Sigmoid colon (tissue), 7 donors: Measurements from ENCODE around the gene SMYD3. TPM values are rescaled to one million over a fixed set of nuclear protein-coding genes. Genes with fewer than 3 reads are reported as not detected.

ENCODE experiments used
- DNase-seq: peaks from one replicate; pipeline ENCODE4 v3.0.0-alpha.2; 2019
- H3K27ac ChIP-seq, 4 donors: fragments of 200-600 bp; sonication (generic); one replicate each; pipeline ENCODE4 v1.5.1; 2016 to 2019; ENCODE audit warnings: mild to moderate bottlenecking in 1 of 4
- H3K27me3 ChIP-seq, 3 donors: fragments of 200-600 bp; sonication (generic); one replicate each; pipeline ENCODE4 v1.5.1; 2019; ENCODE audit warnings: mild to moderate bottlenecking in 1 of 3
- H3K36me3 ChIP-seq, 4 donors: fragments of 200-600 bp; sonication (generic); one replicate each; pipeline ENCODE4 v1.5.1; 2016 to 2019
- H3K4me1 ChIP-seq, 4 donors: fragments of 200-600 bp; sonication (generic); one replicate each; pipeline ENCODE4 v1.5.1; 2017 to 2019
- H3K4me3 ChIP-seq, 4 donors: fragments of 200-600 bp; sonication (generic); one replicate each; pipeline ENCODE4 v1.5.1; 2017 to 2019; ENCODE audit warnings: mild to moderate bottlenecking in 2 of 4, moderate library complexity in 1 of 4
- H3K9me3 ChIP-seq, 4 donors: fragments of 200-600 bp in 3 of 4; sonication (generic) in 3 of 4; one replicate each; pipeline versions ENCODE4 v1.5.1 to v1.6.1; 2013 to 2019
- EP300 ChIP-seq, 4 donors: sonication (generic); formaldehyde crosslinking; IDR thresholded peaks; one replicate each; pipeline ENCODE4 v1.6.1; 2017; ENCODE audit warnings: antibody characterized with exemption in 4 of 4
- POLR2A ChIP-seq, 2 donors: fragments of 450-650 bp; IDR thresholded peaks; one replicate each; pipeline ENCODE4 v1.6.1; 2016; ENCODE audit warnings: antibody characterized with exemption in 2 of 2, mild to moderate bottlenecking in 2 of 2, moderate library complexity in 2 of 2
- POLR2AphosphoS5 ChIP-seq, 4 donors: sonication (generic); formaldehyde crosslinking; IDR thresholded peaks; one replicate each; pipeline ENCODE4 v1.6.1; 2017; ENCODE audit warnings: antibody characterized with exemption in 4 of 4
- WGBS, 2 donors: extraction: QIAGEN DNeasy Blood & Tissue Kit; methylation state at CpG; one replicate each; pipeline ENCODE4 v1.1.7; 2013; 5-methylcytosine and 5-hydroxymethylcytosine counted together
- intact Hi-C: fragments of 100-400 bp; cut with DNase I; formaldehyde crosslinking; loops from one replicate; pipeline ENCODE4 v1.15.1; 2023
- polyA plus RNA-seq, 3 donors: library from polyadenylated mRNA; stranded (reverse); fragments of 200-250 nt; gene quantifications; one replicate each; pipeline ENCODE4 v1.2.3, GENCODE V29; 2013
- total RNA-seq, 4 donors: library from RNA; depleted of rRNA; stranded (reverse); fragments of >200 nt; gene quantifications; one replicate each; pipeline ENCODE4 v1.1.0, GENCODE V29; 2016
- TF ChIP-seq, protein P1 (sequence below), 4 experiments: fragments of 450-650 bp in 3 of 4; fragments of 200-600 bp in 1 of 4; IDR thresholded peaks; one replicate each; pipeline ENCODE4 v1.5.1; 2016 to 2019; ENCODE audit warnings: antibody characterized with exemption in 4 of 4, mild to moderate bottlenecking in 3 of 4, moderate library complexity in 2 of 4
- donor health status: healthy with polysubstance abuse.
- donor health status: Bipolar disorder and iron deficiency.
- donor health status: healthy.

Gene SMYD3
- total and polyA plus RNA-seq, 7 donors: 8.7 to 23.8 (median 17.1) TPM

DNA sequence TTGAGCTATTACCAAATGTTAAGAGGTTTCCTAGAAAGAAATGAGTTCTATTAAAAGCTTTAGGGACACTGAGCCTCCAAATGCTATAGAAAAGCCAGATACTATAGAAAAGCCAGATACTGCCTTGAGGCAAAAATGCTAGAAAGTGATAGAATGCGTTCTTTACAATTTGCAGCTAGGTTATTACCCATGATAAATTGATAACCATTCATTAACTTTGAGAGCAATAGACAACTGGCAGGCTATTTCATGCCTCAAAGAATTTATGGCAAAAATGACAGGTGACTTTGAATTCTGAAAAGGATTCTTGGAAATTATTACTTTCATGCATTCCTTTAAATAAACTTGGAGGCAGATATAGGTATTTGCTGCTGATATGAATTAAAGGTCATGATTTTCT, 51.6 kb downstream of the SMYD3 start:
- Histone ChIP-seq H3K36me3 (no peaks in the 10 kb centered on the region), H3K27ac (no peak overlapping the region), H3K4me3 (no peak overlapping the region), H3K27me3 (no peaks in the 10 kb centered on the region), H3K9me3 (no peaks in the 10 kb centered on the region), H3K4me1 (peaks cover 0 to 11% (median 3%) of the 10 kb centered on the region in 4 donors)
- TF ChIP-seq POLR2A (IDR thresholded peaks at IDR 0.05): no peak
- 89 to 94% methylated on average over 1 of the region's 1 CpG for whole genome bisulfite sequencing, 2 donors
- no peak for DNase-seq
- intact Hi-C loops: no loop called here

DNA sequence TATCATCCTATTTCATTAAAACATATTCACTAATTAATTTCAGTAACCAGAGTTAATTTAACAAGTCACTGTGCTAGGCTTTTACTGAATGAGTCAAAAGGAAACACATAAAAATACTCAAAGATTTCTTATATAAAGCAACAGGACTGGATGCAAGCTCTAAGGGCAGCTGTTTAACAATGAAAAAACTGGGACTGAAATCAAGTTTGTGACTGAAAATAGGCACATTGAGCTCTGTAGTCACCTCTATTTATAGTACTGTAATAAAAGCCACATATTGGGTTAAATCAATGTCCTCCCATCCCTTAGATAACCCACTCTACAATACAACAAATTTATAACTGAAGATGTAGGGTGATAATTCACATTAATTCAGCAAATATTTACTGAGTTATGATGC, 52.4 kb downstream of the SMYD3 start:
- intact Hi-C loops: no loop called here
- H3K4me3 ChIP-seq: no peak overlapping the region
- TF ChIP-seq, protein P1, sequence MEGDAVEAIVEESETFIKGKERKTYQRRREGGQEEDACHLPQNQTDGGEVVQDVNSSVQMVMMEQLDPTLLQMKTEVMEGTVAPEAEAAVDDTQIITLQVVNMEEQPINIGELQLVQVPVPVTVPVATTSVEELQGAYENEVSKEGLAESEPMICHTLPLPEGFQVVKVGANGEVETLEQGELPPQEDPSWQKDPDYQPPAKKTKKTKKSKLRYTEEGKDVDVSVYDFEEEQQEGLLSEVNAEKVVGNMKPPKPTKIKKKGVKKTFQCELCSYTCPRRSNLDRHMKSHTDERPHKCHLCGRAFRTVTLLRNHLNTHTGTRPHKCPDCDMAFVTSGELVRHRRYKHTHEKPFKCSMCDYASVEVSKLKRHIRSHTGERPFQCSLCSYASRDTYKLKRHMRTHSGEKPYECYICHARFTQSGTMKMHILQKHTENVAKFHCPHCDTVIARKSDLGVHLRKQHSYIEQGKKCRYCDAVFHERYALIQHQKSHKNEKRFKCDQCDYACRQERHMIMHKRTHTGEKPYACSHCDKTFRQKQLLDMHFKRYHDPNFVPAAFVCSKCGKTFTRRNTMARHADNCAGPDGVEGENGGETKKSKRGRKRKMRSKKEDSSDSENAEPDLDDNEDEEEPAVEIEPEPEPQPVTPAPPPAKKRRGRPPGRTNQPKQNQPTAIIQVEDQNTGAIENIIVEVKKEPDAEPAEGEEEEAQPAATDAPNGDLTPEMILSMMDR (IDR thresholded peaks at IDR 0.05): no peak
- TF ChIP-seq POLR2AphosphoS5 (IDR thresholded peaks at IDR 0.05) (no peak), POLR2A (IDR thresholded peaks at IDR 0.05) (no peak), EP300 (IDR thresholded peaks at IDR 0.05) (no peak)
- no peak for DNase-seq
- no peak overlapping the region for H3K27ac ChIP-seq
- H3K36me3 ChIP-seq: no peaks in the 10 kb centered on the region
- H3K9me3 ChIP-seq: no peaks in the 10 kb centered on the region
- no peaks in the 10 kb centered on the region for H3K27me3 ChIP-seq
- peaks cover 0 to 11% (median 3%) of the 10 kb centered on the region in 4 donors for H3K4me1 ChIP-seq

DNA sequence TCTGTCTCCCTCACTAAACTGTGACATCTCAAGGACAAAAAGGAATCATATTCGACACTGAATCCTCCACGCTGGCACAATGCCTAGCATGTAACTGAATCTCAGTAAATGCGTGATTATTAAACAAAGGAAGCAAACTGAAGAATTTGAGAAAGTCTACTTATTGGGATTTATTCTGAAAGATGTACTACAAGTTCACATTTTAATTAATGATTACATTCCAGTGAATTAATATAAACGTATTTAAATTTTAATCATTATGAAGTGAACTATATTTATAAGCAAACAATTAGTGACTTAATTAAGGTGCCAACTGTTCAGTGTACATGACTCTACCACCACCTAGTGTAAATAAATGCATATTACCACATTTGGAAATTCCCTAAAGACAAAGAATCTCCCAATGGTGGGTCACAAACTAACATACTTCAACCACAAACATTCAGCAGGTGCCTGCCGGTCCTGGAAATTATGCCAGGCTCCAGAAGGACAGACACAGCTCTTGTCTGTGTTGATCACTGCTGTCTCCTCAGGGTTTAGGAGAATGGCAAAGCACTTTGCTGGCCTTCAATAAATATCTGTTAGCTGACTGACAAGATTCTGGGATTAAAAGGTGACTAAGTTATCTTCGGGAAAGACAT, 56.3 kb downstream of the SMYD3 start:
- no peak overlapping the region for H3K27ac ChIP-seq
- DNase-seq: no peak
- 65 to 69% methylated on average over 6 of the region's 6 CpGs for WGBS, 2 donors
- no peaks in the 10 kb centered on the region for H3K36me3 ChIP-seq
- no peaks in the 10 kb centered on the region for H3K9me3 ChIP-seq
- peaks cover 0 to 11% (median 3%) of the 10 kb centered on the region in 4 donors for H3K4me1 ChIP-seq
- intact Hi-C loops: no loop called here
- H3K4me3 ChIP-seq: no peak overlapping the region
- TF ChIP-seq, protein P1 (IDR thresholded peaks at IDR 0.05): peak in 3 of 4 experiments; percentile 28 to 48 (median 31)
- TF ChIP-seq POLR2A (IDR thresholded peaks at IDR 0.05): no peak
- no peaks in the 10 kb centered on the region for H3K27me3 ChIP-seq

DNA sequence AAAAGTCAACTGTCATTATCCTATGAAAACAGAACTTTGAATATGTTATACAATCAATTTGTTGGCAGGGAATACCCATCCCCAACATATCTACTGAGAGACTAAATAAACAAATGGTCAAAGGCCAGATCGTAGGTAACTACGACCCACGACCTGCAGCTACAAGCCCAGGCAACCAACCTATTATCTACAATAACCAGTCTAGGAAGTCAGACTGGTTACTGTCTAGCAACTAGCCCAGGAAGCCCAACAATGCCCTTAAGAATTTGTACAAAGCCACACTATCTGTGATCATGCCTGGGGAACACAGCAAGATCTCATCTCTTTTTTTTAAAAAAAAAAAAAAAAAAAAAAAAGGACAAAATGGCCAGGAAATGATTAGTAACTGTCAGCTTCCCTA, 58.7 kb downstream of the SMYD3 start:
- H3K27ac ChIP-seq: no peak overlapping the region
- DNase-seq: no peak
- H3K4me1 ChIP-seq: no peaks in the 10 kb centered on the region
- H3K27me3 ChIP-seq: no peaks in the 10 kb centered on the region
- H3K9me3 ChIP-seq: no peaks in the 10 kb centered on the region
- H3K36me3 ChIP-seq: no peaks in the 10 kb centered on the region
- intact Hi-C loops: no loop called here
- 86 to 93% methylated on average over 3 of the region's 3 CpGs for WGBS, 2 donors
- H3K4me3 ChIP-seq: no peak overlapping the region
- TF ChIP-seq POLR2AphosphoS5 (IDR thresholded peaks at IDR 0.05) (no peak), EP300 (IDR thresholded peaks at IDR 0.05) (no peak), POLR2A (IDR thresholded peaks at IDR 0.05) (no peak)
- TF ChIP-seq, protein P1 (IDR thresholded peaks at IDR 0.05): no peak

DNA sequence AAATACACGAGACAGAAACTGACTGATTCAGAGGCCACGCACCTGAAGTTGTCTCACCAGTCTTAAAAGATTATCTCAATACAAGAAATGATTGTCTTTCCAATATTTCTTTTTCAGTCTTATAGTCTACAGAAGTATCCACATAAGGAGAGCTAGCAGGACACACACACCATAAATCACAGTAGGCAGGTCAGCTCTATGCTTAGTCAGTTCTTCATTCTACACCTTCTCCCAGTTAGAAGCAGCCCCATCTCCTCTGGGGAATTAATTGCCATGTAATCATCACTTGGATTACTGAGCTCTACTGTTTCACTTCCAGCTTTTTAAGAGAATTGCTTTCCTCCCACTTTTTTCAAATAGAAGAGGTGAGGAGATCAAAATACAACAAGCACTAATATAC, 59.6 kb downstream of the SMYD3 start:
- Histone ChIP-seq H3K36me3 (no peaks in the 10 kb centered on the region), H3K27ac (no peak overlapping the region), H3K4me3 (no peak overlapping the region), H3K27me3 (no peaks in the 10 kb centered on the region), H3K4me1 (no peaks in the 10 kb centered on the region), H3K9me3 (no peaks in the 10 kb centered on the region)
- 88 to 90% methylated on average over 2 of the region's 2 CpGs for WGBS, 2 donors
- TF ChIP-seq POLR2A (IDR thresholded peaks at IDR 0.05) (no peak), POLR2AphosphoS5 (IDR thresholded peaks at IDR 0.05) (no peak)
- intact Hi-C loops: no loop called here
- no peak for DNase-seq

DNA sequence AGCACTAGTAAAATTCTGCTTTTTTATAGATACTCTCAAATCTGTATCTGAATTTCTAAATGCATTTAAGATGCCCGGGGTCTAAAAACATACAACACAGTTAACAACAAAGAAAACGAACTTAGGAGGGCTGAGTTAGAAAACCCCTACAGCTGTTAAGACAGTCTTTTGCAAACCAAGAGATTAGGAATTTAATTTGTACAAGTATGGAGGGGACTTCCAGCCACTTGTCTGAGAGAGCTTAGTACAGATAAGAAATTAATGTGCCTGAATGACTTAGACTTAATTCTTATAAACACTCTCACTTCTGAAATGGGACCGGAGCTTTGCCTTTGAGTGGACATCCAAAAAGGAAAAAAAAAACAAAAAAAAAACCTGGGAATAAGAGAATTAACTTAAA, 61.6 kb downstream of the SMYD3 start:
- Histone ChIP-seq H3K9me3 (no peaks in the 10 kb centered on the region), H3K4me1 (no peaks in the 10 kb centered on the region), H3K27ac (no peak overlapping the region), H3K4me3 (no peak overlapping the region), H3K27me3 (no peaks in the 10 kb centered on the region), H3K36me3 (no peaks in the 10 kb centered on the region)
- 84 to 89% methylated on average over 3 of the region's 3 CpGs for WGBS, 2 donors
- intact Hi-C loops: no loop called here
- no peak for TF ChIP-seq POLR2A (IDR thresholded peaks at IDR 0.05)
- TF ChIP-seq, protein P1 (IDR thresholded peaks at IDR 0.05): no peak
- DNase-seq: no peak
